GM10248 (cell line): ENCODE measurements around the gene ZCCHC2.

ENCODE experiments used
- CTCF ChIA-PET: fragments of 300-600 bp; sonication (Branson Sonifier 250); formaldehyde crosslinking; extraction: SDS; loops from one replicate; lab custom pipeline; 2021; ENCODE audit warnings: antibody characterized with exemption; lab: Yijun Ruan, JAX
- POLR2A ChIA-PET: fragments of 350-650 bp; sonication (Branson Sonifier 250); formaldehyde crosslinking; extraction: SDS; loops from one replicate; lab custom pipeline; 2020; ENCODE audit warnings: antibody characterized with exemption; lab: Yijun Ruan, JAX
- DNase-seq: peaks from one replicate; pipeline ENCODE4 v3.0.0; 2012; ENCODE audit errors: extremely low spot score
- CTCF ChIP-seq: IDR thresholded peaks from 2 replicates; pipeline ENCODE4 v1.5.1; 2012; ENCODE audit warnings: mild to moderate bottlenecking, low read depth; ENCODE audit errors: extremely low read depth, missing control alignments, control extremely low read depth

The ZCCHC2 gene

GRCh38 chr18:62603979-62604378 lies 81.2 kb downstream of the ZCCHC2 start:
- no peak for DNase-seq
- CTCF ChIA-PET: interaction anchor here (3.4 kb wide), 1 partner anchor 19 kb away, joined by 16 read pairs; no protein-coding TSS in a partner anchor
- no peak for TF ChIP-seq CTCF
- POLR2A ChIA-PET: no interaction called here

- DNase-seq: no peak
- ChIA-PET CTCF (interaction anchor here (3.4 kb wide), 1 partner anchor 20 kb away, joined by 16 read pairs; no protein-coding TSS in a partner anchor), POLR2A (no interaction called here)
- no peak for TF ChIP-seq CTCF
These were observed 82.9 kb downstream of the ZCCHC2 start for GRCh38 chr18:62605685-62606084.

GRCh38 chr18:62606106-62606505 lies 83.3 kb downstream of the ZCCHC2 start:
- POLR2A ChIA-PET: no interaction called here
- CTCF ChIA-PET: no interaction called here

GRCh38 chr18:62607302-62607701 lies 84.5 kb downstream of the ZCCHC2 start:
- ChIA-PET CTCF (no interaction called here), POLR2A (no interaction called here)
- no peak for TF ChIP-seq CTCF
- no peak for DNase-seq

More at GRCh38 chr18:62606106-62606505, 83.3 kb downstream of the ZCCHC2 start:
- DNase-seq: no peak
- TF ChIP-seq CTCF: no peak

GRCh38 chr18:62607708-62608428 lies 85.0 kb downstream of the ZCCHC2 start:
- ChIA-PET POLR2A (no interaction called here), CTCF (no interaction called here)
- no peak for TF ChIP-seq CTCF
- no peak for DNase-seq

- DNase-seq: no peak
- POLR2A ChIA-PET: no interaction called here
- CTCF ChIA-PET: interaction anchor here (1.5 kb wide), 1 partner anchor 9 kb away, joined by 4 read pairs; no protein-coding TSS in a partner anchor
- no peak for TF ChIP-seq CTCF
These were observed 86.9 kb downstream of the ZCCHC2 start for GRCh38 chr18:62609764-62610163.
